GM12891 (cell line): Measurements from ENCODE around the gene ATP11A.

ENCODE experiments used
- DNase-seq: peaks from one replicate; pipeline ENCODE4 v3.0.0; 2011; ENCODE audit warnings: low spot score; ENCODE audit not compliant: insufficient read length
- FAIRE-seq: peaks from 2 replicates; lab custom pipeline; 2011; peaks lifted over from hg19 to GRCh38; lab: Jason Lieb, UNC
- PAX5 ChIP-seq: IDR thresholded peaks from 2 replicates; pipeline ENCODE4 v1.6.1; 2011; ENCODE audit warnings: low read length, moderate library complexity, mild to moderate bottlenecking; ENCODE audit not compliant: insufficient read depth, severe bottlenecking
- POLR2A ChIP-seq: IDR thresholded peaks from 2 replicates; pipeline ENCODE4 v1.6.1; 2011; ENCODE audit warnings: low read depth, low read length, control low read depth
- POLR2AphosphoS5 ChIP-seq: IDR thresholded peaks from 2 replicates; pipeline ENCODE4 v1.6.1; 2011; ENCODE audit warnings: low read depth, low read length, control low read depth
- POU2F2 ChIP-seq: IDR thresholded peaks from 2 replicates; pipeline ENCODE4 v1.6.1; 2011; ENCODE audit warnings: low read depth, mild to moderate bottlenecking, control low read depth, low read length, moderate library complexity
- SPI1 ChIP-seq: IDR thresholded peaks from 2 replicates; pipeline ENCODE4 v1.6.1; 2011; ENCODE audit warnings: low read depth, low read length, control low read depth
- TAF1 ChIP-seq: IDR thresholded peaks from 2 replicates; pipeline ENCODE4 v1.6.1; 2011; ENCODE audit warnings: low read depth, low read length, control low read depth

The ATP11A gene

DNA sequence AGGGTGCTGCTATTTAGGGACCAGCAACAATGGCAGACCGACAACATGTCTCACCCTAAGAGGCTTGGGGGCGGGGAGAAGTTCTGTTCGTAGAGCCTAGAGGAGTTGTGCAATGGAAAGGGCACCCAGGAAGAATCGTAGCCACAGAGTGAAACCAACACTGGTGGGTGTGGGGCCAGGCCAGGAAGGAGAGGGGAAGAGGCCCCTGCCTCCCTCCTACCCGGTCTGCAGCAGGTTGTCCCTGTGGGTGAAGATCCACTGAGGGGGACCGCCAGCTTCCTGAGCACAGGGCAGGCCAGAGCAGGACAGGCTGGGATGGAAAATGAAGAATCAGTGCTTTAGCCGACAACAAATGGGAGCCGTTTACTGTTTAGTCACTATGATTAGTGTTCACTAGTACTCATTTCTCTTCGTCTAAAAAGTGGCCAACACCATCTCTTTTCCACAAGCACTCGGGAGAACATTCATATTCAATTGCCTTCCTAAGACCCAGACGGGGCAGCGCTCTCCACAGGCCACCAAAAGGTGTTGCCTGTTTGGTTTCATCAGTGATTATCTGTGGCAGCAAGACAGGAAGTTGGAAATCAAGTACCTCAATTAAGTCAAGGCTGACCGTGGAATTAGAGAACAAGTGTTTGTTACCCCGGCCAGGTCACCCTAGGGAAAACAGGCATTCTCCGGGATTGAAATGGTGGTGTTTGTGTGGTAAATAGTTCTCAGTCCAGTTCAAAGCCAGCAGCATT lies 1.1 kb upstream of the ATP11A start:
- FAIRE-seq = peak; percentile 81
- DNase-seq = no peak

DNA sequence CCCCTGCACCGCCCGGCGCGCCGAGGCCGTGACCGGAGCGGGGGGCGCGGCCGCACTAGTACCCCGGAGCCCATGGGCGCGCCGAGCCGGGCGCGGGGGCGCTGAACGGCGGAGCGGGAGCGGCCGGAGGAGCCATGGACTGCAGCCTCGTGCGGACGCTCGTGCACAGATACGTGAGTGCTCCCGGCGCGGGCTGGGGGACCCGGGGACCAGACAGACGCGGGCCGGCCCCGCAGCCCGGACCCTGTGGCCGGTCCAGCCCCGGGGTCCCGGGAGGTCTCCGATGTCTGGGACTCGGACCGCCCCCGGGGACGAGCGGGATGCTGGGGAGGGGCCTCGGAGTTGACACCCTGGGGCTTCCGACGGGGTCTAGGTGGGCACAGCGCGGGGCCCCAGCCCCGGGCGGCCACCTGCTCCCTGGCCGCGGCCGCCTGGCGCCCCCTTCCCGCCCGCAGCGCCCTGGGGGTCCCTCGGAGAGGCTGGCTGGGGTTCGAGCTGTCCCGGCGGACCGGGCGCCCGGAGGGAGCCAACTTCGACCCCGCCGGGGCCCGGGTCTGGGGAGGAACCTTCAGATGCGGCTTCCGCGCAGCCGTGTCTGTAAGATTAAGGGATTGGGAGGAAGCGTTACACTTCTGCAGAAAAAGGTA lies 568 bp downstream of the ATP11A start:
- DNase-seq (peak; percentile 52), FAIRE-seq (no peak)
- TF ChIP-seq TAF1 (no peak), POLR2A (no peak), POU2F2 (no peak), POLR2AphosphoS5 (no peak), PAX5 (no peak), SPI1 (no peak)

More for the DNA sequence above, 1.1 kb upstream of the ATP11A start:
- TF ChIP-seq POLR2A (no peak), SPI1 (0 out of 2 replicates have a peak, but pooled peaks have one; percentile 3), POLR2AphosphoS5 (no peak), POU2F2 (no peak), PAX5 (no peak)

DNA sequence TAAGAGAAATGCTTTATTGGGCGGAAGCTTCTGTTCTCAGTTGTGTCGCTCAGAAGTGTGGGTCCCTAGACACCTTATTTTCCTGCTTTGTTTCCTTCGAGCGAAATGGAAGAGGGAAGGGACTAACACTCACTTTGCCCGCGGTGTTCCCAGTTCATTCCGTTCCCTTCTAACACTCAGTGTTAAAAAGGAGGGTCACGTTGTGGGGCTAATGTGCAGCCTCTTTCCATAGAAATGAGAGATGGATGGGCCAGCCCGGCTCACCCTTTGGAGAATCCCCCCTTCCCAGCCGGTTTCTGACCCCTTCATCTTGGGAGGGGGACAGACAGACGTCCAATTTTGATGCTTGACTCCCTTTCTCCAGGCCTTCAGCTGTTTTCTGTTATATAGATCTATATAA lies 2.3 kb downstream of the ATP11A start:
- TF ChIP-seq PAX5 (no peak), TAF1 (no peak), POLR2AphosphoS5 (no peak), POU2F2 (no peak), POLR2A (no peak), SPI1 (no peak)
- DNase-seq = no peak
- no peak for FAIRE-seq

DNA sequence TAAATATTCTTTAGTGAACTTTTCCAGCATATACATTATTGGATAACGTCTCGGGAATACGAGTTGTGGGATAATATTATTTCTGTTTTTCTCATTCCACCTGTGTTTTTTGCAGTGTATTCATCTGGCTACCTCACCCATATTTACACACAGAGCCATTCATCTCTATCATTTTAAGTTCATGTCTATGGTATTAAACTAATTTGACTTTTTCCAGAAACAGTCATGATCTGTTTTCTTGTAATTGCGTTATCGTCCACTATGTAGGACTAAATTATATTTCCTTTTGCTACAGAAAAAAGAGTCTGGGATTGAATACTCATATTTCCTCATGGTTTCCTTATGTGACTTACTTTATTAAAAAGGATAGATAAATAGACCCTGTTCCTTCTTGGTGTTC lies 2.7 kb downstream of the ATP11A start:
- DNase-seq (no peak), FAIRE-seq (no peak)
- TF ChIP-seq POLR2A = no peak
- no peak for TF ChIP-seq POU2F2
- TF ChIP-seq TAF1 = no peak
- TF ChIP-seq POLR2AphosphoS5 = no peak
- TF ChIP-seq PAX5 = no peak
- no peak for TF ChIP-seq SPI1

DNA sequence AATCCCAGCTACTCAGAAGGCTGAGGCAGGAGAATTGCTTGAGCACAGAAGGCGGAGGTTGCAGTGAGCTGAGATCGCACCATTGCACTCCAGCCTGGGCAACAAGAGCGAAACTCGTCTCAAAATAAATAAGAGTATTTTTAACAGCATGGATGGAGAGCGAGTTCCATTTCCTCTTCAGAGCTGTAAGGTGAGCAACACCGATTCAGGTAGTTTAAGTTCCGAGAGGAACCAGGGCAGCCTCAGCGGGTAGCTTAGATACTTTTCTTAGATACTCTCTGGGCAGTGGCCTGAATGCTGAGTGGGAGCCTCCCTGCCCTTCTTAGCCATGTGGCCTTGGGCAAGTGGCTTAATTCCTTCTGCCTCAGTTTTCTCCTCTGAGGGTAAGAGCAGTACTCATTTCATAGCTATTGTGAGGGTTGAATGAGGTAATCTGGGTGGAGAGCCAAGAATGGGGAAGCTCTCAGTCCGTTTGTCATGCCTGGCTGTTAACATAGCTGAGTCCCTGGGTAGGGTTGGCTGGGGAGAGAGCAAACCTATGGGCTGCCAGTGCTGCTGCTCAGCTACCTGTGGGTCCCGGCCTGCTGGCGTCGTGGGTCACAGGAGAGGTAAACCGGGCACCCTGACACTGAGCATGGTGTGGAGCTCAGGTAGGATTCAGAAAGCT lies 4.1 kb downstream of the ATP11A start:
- TF ChIP-seq POLR2A (no peak), SPI1 (no peak), TAF1 (no peak), PAX5 (no peak), POU2F2 (no peak), POLR2AphosphoS5 (no peak)
- FAIRE-seq (peak; percentile 59), DNase-seq (no peak)

DNA sequence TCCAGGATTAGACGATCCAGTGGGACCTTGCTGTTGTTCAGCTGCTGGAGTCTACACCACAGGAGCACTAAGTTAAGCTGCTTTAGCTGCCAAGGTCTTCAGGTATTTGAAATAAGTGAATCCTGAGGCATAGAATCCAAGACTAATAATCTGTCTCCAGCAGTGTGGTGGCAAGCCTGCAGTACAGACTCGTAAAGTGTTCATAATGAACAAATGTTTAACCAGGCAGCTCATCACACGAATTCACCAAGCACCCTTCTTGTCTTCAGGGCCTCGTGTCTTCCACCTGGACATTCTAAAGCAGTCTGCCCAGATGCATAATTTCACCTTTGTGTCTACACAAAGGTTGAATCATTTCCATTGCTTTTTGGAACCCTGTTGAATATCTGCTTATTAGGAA lies 5.3 kb downstream of the ATP11A start:
- DNase-seq (no peak), FAIRE-seq (peak; percentile 47)
- TF ChIP-seq PAX5 (no peak), POLR2A (no peak)

DNA sequence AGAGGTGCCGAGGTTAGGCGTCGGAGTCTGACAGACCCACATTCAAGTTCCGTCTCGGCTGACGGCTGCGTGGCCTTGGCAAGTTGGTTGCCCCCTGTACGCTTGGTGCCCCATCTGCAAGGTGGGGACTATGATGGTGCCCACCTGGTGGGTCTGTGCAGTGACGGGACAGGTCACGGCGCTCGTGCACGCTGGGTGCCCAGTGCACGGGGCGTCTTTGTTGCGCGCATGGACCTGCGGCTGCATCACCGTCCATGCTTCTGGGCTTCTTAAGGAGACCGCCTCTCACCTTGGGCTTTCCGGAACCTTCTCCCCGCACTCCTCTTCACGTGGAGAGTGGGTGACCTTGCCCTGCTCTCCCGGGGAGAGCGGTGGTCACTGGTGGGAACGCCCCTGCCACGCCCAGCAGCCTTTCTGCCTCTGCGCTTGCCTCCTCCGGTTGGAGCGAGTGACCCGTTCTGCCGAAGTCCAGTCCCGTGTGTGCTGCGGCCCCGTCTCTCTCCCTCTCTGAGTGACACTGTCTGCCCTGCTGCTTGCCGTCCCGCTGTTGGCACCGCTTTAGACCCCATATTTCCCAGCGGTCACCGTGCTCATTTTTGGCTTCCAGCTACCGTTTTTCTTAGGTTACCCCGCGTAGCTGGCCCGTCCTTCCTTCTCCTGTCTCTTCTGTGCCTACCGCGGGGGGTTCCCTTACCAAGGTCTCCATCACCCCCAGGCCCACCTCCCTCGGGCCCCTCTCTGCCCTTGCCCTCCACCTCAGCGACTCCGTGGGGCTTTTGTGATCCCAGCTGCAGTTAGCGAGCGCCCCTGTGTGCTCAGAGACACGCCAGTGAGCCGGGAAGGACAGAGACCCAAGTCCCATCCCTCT lies 6.4 kb downstream of the ATP11A start:
- DNase-seq = no peak
- FAIRE-seq = no peak
- TF ChIP-seq POLR2AphosphoS5 (no peak), PAX5 (no peak), TAF1 (no peak), POU2F2 (no peak), POLR2A (no peak), SPI1 (no peak)

DNA sequence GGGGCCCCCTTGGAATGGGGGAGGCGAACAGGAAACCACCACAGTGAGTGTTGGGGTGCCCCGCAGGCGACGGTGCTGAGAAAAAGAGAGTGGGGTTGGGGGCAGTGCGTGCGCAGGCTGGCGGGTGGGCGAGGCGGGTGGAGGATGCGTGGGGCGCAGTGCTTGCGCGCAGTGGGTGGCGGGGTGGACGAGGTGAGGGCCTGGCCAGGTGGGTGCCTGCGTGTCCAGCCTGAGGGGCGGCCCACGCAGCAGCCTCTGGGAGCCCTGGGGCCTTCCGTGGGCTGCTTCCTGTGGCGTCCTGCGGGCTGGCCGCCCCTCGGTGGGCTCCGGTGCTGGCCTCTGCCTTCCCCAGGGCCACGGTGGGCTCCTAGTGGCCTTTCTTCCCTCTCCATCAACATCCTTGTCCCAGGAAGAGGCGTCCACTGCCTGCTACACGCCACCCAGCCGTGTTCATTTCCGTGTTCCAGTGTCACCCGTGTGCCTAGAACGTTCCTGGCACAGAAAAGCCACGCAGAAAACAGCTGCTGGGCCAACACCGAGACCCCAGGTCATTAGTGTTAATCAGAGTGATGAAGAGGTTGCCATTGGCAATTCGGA lies 7.1 kb downstream of the ATP11A start:
- no peak for TF ChIP-seq POU2F2
- TF ChIP-seq SPI1 = no peak
- TF ChIP-seq TAF1 = no peak
- TF ChIP-seq POLR2A = no peak
- no peak for TF ChIP-seq POLR2AphosphoS5
- TF ChIP-seq PAX5 = no peak
- DNase-seq (no peak), FAIRE-seq (no peak)

DNA sequence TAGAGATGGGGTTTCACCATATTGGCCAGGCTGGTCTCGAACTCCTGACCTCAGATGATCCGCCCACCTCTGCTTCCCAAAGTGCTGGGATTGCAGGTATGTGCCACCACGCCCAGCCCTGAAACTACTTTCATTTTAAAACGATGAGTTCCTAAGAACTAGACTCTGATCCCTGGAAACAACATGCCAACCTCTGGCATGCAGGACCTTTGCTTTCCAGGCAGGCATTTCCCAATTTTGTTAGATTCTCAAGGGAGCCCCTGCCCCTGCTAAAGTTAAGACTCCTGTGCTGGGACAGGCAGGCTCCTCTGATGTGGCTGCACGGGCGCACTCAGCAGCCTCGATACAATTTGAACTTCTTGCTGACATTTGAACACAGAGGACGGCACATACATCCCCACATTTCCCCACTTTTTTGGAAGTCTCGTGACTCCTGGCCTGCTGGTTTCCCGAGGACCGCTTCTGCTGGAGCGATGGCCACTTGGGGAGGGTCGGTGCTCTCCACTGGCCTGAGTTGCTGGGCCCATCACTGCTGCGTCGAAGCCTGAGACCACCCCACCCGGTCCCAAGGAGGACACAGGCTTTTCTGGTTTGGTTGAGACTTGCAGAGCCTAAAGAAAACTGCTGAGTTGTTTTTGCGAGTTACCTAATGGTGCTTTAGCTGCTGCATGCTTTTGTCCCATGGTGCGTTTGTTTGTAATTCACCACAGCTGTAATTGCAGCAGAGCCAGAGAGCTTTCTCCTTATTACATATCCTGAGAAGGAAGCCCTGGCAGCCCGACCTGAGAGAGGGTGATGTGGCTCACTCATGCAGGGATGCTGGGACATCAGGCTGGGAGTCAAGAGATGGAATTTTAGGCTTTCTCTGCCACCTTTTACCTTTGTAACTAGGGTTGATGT lies 8.2 kb downstream of the ATP11A start:
- DNase-seq = no peak
- no peak for FAIRE-seq
- TF ChIP-seq POLR2A = no peak
- TF ChIP-seq TAF1 = no peak
- TF ChIP-seq POU2F2 = no peak
